NCI-H526 treated with DMSO at 0.1 percent for 48 hours (cell line): ENCODE data around the gene TRIP13.
"Not testable (repeated sequence)": the region's sequence is repeated elsewhere in the genome, so short reads cannot be mapped to it uniquely, and the experiment has no call there.

ENCODE experiments used
- DNase-seq: peaks from one replicate; lab custom pipeline; 2025; lab: John Stamatoyannopoulos, UW

The TRIP13 gene

DNA sequence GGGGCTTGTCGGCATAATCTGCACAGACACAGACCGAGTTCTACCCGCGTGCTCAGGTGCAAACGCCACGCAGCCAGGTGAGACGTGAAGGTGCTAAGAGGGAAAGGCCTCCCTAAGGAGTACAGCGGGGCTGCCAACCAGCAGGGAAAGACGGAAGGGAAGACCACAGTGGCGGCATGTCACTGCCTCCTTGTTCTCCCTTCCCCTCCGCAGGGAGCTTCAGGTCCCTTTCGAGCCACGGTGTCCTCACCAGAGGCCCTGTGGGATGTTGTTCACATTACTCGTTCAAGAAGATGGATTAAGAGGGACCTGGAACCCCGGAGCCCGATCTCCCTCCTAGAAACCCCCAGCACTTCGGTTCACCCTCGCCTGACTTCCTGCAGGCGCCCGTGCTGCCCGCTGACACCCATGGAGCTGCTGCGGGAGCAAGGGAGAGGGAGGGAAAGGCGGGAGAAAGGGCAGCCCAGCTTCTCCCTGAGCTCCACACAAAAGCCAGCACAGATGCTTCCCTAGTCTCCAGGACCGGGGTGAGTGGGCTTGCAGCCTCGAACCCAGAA lies 769 bp upstream of the TRIP13 start:
- DNase-seq, result no peak

DNA sequence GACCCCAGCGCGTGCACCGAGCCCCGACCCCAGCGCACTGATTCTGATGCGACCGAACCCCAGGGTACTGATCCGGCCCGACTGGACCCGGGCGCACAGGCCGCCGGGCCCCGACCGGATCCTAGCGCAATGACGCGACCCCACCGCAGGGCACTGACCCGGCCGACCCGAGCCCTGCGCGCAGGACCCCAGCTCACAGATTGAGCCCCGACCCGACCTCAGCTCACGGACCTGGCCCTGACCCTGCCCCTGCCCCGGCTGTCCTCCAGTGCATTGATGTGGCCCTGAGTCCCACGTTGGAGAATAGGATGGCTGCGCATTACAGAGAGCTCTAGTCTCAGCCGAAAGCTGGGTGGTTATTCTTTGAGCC lies 438 bp downstream of the TRIP13 start:
- no peak for DNase-seq

DNA sequence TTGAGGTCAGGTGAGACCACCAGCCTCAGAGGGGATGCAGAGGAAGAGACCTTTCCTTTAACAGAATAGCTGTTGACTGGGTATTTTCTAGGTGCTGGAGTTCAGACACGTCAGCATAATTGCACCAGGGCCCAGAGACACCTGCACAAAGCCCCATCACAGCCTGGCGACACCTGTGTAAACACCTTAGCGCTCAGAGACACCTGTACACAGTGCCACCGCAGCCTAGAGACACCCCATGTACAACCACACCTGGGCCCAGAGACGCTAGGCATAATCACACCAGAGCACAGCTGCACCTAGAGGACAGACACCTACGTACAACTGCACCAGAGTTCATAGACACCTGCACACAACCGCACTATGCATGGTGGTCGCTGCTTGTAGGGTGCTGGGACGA lies 1.0 kb downstream of the TRIP13 start:
- DNase-seq, result no peak

DNA sequence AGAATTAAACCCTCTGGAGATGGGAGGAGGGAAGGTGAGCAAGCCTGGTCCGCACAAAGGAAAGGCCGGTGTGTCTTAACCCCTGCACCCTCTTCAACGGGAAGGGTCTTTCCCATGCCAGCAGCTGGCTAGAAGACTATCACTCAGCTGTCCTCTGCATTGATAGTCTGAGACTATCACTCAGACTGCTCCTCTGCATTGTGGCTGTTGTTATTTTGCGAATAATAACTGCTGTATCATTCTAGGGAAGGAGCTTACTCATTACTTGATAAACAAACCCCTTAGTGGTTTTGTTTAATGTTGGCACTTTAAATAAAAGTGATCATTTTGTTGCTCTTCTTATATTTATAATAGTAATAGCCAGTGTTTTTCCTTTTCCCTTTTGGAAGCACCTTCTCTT lies 8.1 kb downstream of the TRIP13 start:
- DNase-seq, result no peak

DNA sequence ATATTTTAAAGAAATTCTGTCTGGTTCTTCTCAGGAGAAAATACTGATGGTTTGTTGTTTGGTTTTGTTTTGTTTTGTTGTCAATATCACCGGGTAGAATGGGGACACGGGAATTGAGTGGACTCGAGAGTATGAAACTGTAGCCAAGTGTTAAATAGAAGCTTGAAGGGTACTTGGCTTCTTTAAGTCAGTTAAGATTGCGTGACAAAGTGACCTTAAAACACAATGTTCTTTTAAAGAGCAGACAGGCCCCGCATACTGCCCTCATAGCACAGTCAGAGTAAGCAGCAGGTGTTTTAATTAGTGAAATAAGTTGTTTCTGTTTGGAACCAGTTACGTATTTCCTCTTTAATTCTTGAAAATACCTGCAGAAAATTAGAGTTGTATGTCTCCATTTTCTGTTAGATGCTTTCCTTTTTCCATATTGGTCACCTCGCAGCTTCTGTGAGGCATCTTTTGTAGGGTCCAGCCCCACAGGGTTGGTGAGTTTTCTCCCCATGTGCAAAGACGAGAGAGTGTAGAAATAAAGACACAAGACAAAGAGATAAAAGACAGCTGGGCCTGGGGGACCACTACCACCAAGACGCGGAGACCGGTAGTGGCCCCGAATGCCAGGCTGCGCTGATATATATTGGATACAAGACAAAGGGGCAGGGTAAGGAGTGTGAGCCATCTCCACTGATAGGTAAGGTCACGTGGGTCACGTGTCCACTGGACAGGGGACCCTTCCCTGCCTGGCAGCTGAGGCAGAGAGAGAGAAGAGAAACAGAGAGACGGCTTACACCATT lies 9.6 kb downstream of the TRIP13 start:
- DNase-seq, result no peak

DNA sequence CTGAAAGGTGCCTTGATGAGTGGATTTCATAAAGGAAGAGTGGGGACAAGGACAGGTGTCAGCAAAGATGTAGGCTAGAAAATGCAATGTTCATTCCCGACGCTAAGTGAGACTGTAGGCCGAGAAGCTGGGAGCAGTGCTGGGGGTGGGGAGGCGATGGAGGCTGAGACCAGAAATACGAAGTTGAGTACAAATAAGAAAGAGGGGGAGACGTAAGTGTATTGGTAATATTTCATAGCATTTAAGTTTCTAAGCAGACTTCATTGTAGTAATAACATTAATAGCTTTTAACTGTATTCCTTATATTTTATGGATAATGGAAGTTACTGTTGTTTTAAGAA lies 11.0 kb downstream of the TRIP13 start:
- DNase-seq, result no peak

DNA sequence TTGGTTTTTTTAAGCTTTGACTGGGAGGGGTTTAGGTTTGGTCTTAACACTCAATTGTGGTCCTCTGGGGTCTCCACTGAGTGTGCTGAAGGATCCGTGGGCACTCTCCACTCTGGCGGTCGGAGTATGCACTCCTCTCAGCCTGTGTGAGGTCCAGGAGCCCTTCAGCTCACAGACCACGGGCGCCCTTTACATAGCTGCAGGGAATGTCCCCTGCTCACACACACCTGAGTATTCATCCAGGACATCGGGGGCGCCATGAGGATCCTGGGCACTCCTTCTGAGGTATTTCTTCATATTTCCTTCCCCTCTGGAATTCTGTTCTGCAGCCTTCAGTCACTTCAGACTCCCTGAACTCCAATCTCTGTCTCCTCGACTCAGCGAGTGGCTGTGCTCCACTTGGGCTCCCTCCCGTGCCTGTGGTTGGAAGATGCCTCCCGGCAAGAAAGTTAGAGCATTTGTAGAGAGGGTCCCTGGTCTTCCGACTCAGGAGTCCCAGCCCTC lies 12.5 kb downstream of the TRIP13 start:
- DNase-seq, result no peak

DNA sequence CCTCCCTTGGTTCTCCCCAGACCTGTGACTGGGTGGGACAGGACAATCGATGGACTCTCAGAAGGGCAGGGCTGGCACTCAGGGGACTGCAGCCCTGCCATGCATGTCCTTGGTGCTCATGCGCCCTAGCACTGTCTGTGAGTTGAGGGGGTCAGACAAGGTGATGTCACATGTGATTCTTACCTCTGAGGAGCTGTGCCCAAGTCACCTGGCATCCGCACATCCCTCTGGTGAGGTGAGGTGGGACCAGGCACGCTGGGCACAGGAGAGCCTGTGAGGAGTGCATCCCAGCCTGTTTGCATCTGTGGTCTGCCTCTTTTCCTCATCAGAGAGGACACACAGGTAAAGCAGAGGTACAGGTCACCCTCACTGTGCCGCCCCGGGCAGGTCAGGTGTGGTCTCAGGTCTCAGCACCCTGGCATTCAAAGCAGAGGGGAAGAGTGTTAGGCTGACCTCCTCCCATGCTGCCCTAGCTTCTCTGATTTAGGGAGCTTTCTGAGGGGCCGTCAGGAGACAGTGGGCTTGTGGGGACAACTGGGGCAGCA lies 14.8 kb downstream of the TRIP13 start:
- DNase-seq, result no peak

DNA sequence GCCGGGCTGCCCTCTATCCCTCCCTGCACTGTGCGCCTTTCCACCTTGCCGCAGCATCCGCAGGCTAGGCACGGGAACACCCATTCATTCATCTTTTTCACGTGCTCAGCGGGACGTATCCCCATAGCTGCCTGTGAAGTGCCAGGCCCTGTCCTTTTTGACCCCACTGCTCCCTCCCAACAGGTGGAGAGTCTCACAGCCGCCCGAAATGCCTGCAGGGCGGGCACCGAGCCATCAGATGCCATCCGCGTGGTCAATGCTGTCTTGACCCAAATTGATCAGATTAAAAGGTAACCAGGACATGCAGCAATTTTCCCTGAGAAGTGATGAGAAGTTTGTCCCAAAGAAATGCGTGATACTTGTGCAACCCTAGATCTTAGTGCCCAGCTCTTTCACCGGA lies 15.5 kb downstream of the TRIP13 start:
- no peak for DNase-seq

DNA sequence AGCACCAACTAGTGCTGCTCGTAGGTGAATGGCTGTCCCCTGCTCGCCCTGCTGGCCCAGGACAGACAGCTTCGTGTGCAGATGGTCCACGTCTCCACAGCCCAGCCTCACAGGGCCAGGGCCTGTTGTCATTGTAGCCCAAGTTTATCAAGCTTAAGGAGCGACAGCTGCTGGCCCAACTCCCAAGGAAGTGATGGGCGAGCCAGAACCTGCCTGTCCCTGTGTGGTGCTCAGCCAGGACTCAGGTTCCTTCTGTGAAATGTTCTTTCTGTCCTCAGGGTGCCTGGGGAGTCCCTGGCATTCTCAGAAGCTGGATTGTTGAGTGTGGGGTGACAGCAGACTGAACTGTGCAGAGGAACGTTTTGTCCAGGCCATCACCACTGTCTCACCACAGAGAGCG lies 16.4 kb downstream of the TRIP13 start:
- no peak for DNase-seq

DNA sequence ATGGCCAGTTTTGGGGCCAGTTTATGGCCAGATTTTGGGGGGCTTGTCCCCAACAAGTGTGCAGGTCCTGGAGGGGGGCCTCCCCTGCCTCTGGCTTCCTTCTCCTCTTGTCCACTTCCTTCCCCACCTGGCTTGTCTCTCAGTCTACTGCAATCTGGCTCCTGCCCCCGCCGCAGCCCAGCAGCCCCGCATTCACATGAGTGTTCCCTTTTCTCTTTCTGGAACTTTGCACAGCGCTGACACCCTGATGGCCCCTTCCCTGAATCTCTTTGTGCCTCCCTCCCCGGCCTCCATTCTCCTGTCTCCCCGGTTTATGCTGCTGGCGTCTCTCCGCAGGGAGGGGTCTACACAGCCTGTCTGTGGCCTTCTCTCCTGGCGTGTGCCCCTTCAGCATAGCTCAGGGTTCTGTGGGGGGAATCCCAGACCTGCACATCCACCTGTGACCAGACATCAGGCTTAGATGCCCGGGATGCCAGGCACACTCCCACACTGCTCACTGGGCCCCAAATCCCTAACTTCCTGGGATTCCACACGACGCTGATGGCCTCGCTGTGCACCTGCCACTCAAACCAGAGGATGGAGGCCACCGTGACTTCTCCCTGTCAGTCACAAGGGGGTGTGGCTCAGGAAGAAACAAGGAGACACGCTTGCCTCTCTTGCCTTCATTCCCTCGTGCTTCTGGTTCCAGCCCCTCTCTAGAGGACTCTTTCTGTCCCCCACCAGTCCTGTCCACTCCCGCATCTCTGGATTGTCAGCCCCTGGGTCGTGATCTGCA lies 17.5 kb downstream of the TRIP13 start:
- no peak for DNase-seq

DNA sequence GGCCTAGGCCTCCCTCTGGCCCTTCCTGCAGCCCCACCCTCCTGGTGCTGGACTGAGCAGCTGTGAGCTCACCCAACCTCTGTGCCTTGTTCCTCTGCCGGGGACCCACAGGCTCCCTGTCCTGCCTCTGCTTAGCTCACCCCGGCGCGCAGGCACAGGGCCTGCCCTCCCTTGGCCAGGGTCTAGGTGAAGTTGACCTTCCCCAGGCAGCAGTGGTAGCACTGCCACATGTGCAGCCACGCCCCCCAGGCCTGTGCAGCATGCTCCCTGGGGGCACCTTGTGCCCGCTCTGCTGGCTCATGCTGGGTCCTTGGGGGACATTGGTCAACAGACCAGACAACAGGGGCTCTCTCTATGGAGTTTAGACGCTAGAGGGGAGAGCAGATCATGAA lies 18.1 kb downstream of the TRIP13 start:
- DNase-seq, result no peak

DNA sequence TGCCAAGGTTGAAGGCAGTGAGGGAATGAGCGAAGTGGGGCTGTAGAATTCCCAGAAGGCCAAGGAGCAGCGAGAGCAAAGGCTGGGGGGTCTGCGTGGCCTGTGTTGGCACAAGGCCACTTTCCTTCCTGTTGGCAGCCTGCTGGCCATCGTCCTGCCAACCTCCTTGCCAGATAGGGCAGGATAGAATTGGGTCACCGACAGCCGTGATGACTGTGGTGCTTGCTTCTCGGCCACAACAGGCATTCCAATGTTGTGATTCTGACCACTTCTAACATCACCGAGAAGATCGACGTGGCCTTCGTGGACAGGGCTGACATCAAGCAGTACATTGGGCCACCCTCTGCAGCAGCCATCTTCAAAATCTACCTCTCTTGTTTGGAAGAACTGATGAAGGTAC lies 18.9 kb downstream of the TRIP13 start:
- DNase-seq, result no peak

DNA sequence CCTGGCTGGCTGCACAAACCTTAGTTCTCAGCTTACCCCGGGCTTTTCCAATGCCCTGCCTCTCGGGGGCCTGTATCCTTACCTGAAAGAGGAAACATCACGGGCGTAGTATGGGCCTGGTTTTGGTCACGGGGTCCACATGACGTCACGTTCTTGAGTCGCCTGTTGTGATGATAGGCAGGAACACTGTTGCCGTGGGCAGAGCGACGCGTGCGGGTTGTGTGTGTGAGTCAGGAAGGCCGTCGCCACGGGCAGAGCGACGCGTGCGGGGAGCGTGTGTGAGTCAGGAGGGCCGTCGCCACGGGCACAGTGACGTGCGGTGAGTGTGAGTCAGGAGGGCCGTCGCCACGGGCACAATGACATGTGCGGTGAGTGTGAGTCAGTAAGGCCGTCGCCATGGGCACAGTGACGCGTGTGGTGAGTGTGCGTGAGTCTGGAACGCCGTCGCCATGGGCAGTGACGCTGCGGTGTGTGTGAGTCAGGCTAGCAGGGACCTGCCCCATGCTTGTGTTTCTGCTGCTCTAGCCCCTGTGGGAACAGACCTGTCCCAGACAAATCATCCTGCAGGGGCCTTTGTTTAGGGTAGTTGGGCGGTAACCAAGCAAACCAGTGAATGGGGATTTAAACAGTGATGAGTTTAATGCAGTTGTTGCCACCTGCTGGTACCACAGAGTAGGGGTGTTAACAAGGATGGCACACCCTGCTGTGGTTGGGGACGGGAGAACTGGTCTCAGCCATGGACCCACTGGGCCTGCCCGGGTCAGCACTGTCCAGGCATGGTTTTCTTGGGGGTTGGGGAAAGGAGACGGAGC lies 19.8 kb downstream of the TRIP13 start:
- DNase-seq, result no peak

DNA sequence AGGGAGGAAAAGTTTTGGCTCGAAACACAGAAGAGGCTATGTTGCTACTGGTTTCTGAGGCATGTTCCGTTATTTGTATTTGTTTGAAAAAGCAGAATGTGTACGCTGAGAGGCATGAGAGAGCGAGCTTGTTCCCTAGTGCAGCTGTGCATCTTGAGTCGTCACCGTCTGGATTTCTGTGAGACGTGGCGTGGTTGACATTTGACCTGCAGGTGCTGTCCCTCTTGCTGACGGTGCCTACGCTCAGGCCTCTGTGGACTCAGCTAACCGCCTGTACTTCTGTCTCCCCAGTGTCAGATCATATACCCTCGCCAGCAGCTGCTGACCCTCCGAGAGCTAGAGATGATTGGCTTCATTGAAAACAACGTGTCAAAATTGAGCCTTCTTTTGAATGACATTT lies 21.5 kb downstream of the TRIP13 start:
- DNase-seq, result no peak

DNA sequence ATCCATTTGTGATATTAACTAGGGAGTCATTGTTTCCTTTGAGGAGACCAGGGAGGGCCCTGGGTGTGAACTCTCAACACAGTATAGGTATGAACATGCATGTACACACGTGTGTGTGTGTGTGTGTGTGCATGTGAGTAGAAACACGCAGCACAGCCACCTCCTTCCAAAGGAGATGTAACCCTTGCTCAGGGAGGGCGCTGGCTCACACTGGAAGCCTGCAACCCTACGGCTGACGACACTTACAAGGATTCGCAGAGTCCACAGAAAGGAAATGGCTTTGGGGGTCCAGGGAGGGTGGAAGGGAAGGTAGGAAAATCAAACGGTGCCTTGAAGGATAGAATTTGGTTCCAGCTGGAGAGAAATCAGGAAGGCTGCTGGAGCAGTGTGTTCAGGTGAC lies 21.9 kb downstream of the TRIP13 start:
- DNase-seq, result no peak

DNA sequence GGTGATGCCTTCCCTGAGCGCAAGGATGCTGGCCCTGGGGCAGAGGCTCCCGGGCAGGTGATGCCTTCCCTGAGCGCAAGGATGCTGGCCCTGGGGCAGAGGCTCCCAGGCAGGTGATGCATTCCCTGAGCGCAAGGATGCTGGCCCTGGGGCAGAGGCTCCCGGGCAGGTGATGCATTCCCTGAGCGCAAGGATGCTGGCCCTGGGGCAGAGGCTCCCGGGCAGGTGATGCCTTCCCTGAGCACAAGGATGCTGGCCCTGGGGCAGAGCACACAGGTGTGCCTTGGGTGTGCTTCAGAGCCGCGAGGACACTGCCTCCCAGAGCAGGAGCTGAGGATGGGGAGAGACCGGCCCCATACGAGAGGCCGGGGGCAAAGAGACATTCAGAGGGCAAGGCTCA lies 22.7 kb downstream of the TRIP13 start:
- DNase-seq, result not testable (repeated sequence)

DNA sequence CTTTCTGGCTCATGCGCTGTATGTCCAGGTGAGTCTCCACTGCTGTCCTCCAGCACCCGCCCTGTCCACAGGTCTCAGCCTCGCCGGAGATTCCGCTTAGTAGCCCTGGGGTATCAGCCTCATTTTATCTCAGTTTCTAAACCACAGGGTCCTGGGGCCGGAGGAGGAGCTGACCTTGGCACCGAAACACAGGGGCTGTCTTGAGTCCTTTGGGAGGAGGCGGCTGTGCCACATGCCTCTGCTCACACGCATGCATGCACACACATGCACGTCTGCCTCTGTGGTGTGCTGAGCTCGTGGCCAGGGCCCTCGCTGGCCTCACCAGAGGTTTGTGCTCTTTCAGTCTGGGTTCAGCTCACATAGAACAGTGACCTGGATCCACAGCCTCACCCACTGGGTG lies 23.3 kb downstream of the TRIP13 start:
- DNase-seq, result no peak

DNA sequence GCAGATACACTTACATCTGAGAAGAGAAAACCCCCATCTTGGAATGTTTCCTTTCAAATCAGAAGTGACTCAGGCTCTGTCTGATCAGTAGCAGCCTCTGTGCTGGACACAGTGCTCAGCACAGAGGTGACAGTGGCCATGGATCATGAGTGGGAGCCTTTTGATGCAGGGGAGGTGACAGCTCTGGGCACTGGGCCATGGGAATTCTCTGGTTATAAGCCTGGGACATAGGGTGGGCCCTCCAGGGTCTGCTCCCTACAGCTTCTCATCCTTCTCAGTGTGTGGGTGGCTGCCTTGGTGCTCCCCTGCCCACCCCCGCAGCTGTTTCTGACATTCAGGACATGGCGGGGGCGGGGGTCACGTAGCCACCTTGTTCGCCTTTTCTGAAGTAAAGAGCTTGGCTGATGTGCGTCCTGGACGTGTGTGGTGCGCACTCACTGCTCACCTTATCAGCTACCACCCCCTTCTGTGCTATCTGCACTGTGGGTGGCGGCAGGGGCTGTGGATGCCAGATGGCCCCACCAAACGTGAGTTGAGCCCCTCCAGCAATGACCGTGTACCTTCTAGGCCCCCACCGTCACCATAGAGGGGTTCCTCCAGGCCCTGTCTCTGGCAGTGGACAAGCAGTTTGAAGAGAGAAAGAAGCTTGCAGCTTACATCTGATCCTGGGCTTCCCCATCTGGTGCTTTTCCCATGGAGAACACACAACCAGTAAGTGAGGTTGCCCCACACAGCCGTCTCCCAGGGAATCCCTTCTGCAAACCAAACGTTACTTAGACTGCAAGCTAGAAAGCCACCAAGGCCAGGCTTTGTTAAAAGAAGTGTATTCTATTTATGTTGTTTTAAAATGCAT lies 24.0 kb downstream of the TRIP13 start:
- DNase-seq, result no peak

DNA sequence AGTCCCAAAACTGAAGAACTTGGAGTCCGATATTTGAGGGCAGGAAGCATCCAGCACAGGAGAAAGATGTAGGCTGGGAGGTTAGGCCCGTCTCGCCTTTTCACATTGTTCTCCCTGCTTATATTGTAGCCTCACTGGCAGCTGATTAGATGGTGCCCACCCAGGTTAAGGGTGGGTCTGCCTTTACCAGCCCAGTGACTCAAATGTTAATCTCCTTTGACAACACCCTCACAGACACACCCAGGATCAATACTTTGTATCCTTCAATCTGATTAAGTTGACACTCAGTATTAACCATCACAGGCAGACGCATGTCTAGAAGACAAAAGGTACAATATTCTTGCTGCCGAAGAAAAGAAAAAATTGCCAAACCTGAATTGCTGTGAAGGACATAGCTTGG lies 26.0 kb downstream of the TRIP13 start:
- DNase-seq, result not testable (repeated sequence)

DNA sequence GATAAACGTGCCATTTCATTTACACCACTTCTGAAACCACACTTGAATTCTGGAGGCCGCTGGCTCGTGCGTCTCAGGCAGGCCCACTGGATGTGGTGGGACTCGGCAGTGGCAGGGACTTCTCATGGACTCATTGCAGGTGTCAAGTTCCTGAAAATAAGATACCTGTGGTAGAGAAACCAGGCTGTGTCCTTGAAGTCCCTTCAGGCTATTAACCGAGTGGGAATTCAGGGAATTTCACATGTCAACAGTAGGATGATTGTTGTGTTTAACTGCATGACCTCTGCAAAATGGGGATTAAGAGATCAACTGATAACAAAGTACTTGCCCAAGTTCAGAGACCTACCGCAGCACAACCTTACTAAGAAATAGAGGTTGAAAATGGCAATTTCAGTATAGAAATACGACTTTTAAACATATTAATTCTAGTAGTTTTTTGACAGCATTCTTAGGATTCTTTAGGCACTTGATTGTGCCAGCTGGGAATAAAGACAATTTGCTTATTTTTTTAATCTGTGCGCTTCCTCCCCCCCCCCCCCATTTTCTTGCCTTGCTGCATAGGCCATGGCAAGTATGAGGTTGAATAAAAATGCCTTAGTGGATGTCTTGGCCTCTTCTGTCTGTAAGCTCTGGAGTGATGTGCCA lies 26.8 kb downstream of the TRIP13 start:
- no peak for DNase-seq
